Keratinocyte (primary cell): ENCODE data around the gene THBS1. TPM values are rescaled to one million over a fixed set of nuclear protein-coding genes. Genes with fewer than 3 reads are reported as not detected.
A peak's percentile ranks its signal among the peaks of the same experiment; 100 is the strongest.

Source experiments
- DNase-seq: peaks from one replicate; pipeline ENCODE4 v3.0.0-alpha.2; 2011; ENCODE audit warnings: low read depth, missing footprints, low spot score
- FAIRE-seq: peaks from 2 replicates; lab custom pipeline; 2011; peaks lifted over from hg19 to GRCh38; lab: Jason Lieb, UNC
- H2AFZ ChIP-seq: 2 replicates; pipeline ENCODE4 v1.6.0; 2012; ENCODE audit warnings: low read length, control low read depth, inconsistent platforms; ENCODE audit not compliant: control insufficient read depth
- H3K27ac ChIP-seq: 2 replicates; pipeline ENCODE4 v1.5.1; 2011; ENCODE audit warnings: low read length; ENCODE audit not compliant: control insufficient read depth, insufficient read depth
- H3K27me3 ChIP-seq: 3 replicates; pipeline ENCODE4 v1.6.0; 2011; ENCODE audit warnings: low read length; ENCODE audit not compliant: control insufficient read depth, insufficient read depth; ENCODE audit errors: extremely low read depth
- H3K36me3 ChIP-seq, 2 experiments: 2 replicates in 1 of 2; 3 replicates in 1 of 2; pipeline ENCODE4 v1.5.1; 2011; ENCODE audit warnings: low read length in 2 of 2, mild to moderate bottlenecking in 1 of 2; ENCODE audit not compliant: control insufficient read depth in 2 of 2, insufficient read depth in 2 of 2; ENCODE audit errors: extremely low read depth in 1 of 2
- H3K4me1 ChIP-seq: 3 replicates; pipeline ENCODE4 v1.5.1; 2011; ENCODE audit warnings: low read length; ENCODE audit not compliant: control insufficient read depth, insufficient read depth; ENCODE audit errors: extremely low read depth
- H3K4me2 ChIP-seq: 3 replicates; pipeline ENCODE4 v1.6.0; 2011; ENCODE audit warnings: low read depth, low read length; ENCODE audit not compliant: control insufficient read depth, insufficient read depth; ENCODE audit errors: extremely low read depth
- H3K4me3 ChIP-seq, 3 experiments: fragments of 200-600 bp in 1 of 3; sonication (generic) in 1 of 3; 2 replicates in 2 of 3; 3 replicates in 1 of 3; pipeline ENCODE4 v1.5.1; 2011 to 2016; ENCODE audit warnings: low read length in 3 of 3, mild to moderate bottlenecking in 3 of 3, control low read depth in 2 of 3, inconsistent platforms in 1 of 3, low read depth in 1 of 3, mixed read lengths in 1 of 3, mixed run types in 1 of 3, moderate library complexity in 1 of 3; ENCODE audit not compliant: control insufficient read depth in 2 of 3, insufficient read depth in 2 of 3; ENCODE audit errors: extremely low read depth in 1 of 3
- H3K79me2 ChIP-seq: 2 replicates; pipeline ENCODE4 v1.6.0; 2012; ENCODE audit warnings: low read length; ENCODE audit not compliant: control insufficient read depth, insufficient read depth
- H3K9ac ChIP-seq: 3 replicates; pipeline ENCODE4 v1.6.0; 2011; ENCODE audit warnings: low read length; ENCODE audit not compliant: control insufficient read depth, insufficient read depth; ENCODE audit errors: extremely low read depth
- H3K9me1 ChIP-seq: 3 replicates; pipeline ENCODE4 v1.6.0; 2011; ENCODE audit warnings: low read length; ENCODE audit not compliant: control insufficient read depth, insufficient read depth; ENCODE audit errors: extremely low read depth
- H3K9me3 ChIP-seq: 2 replicates; pipeline ENCODE4 v1.5.1; 2012; ENCODE audit warnings: low read depth, low read length; ENCODE audit not compliant: control insufficient read depth
- H4K20me1 ChIP-seq: 3 replicates; pipeline ENCODE4 v1.6.0; 2011; ENCODE audit warnings: low read length; ENCODE audit not compliant: control insufficient read depth, insufficient read depth; ENCODE audit errors: extremely low read depth
- CTCF ChIP-seq, 3 experiments: IDR thresholded peaks in 1 of 3; conservative IDR thresholded peaks in 1 of 3; optimal IDR thresholded peaks in 1 of 3; 2 replicates in 2 of 3; 3 replicates in 1 of 3; pipeline versions ENCODE3 to v1.5.1; 2011; ENCODE audit warnings: low read length in 3 of 3, mild to moderate bottlenecking in 3 of 3, moderate library complexity in 2 of 3, control low read depth in 1 of 3, inconsistent platforms in 1 of 3; ENCODE audit not compliant: insufficient read depth in 2 of 3; ENCODE audit errors: extremely low read depth in 1 of 3
- EZH2 ChIP-seq: IDR thresholded peaks from one replicate; pipeline ENCODE4 v1.6.1; 2012; ENCODE audit warnings: inconsistent platforms, mild to moderate bottlenecking, low read length, moderate library complexity
- dilution Hi-C: fragments of 300-500 bp; cut with MboI; formaldehyde crosslinking; loops from one replicate; pipeline ENCODE4 v1.7.0; 2020; ENCODE audit warnings: low sequenced_read_pairs; ENCODE audit not compliant: extremely low pct_ligation_motif_present
- polyA plus RNA-seq, 5 experiments: library from polyadenylated mRNA; depleted of rRNA in 3 of 5; stranded (reverse) in 3 of 5; stranded (forward) in 1 of 5; unstranded in 1 of 5; fragments of >200 nt; gene quantifications; 1 replicate in 1 of 5; 2 replicates in 3 of 5; 3 replicates in 1 of 5; pipeline versions ENCODE4 v1.2.1 to v1.2.3, GENCODE V29; 2011 to 2012; ENCODE audit warnings: missing spikeins in 2 of 5, low read depth in 1 of 5, low replicate concordance in 1 of 5

THBS1 gene
- polyA plus RNA-seq, 1 donor (not counting 4 experiments of a cell fraction or from before 2014, with no cell fraction given), result 789 TPM

- no peaks in the 10 kb centered on the region for H3K27me3 ChIP-seq
- H3K9me3 ChIP-seq, result no peaks in the 10 kb centered on the region
- no peak overlapping the region for H2AFZ ChIP-seq
- H3K9me1 ChIP-seq, result no peaks in the 10 kb centered on the region
- dilution Hi-C loops, result no loop called here
- H3K4me1 ChIP-seq, result peaks cover 28% of the 10 kb centered on the region
- peak overlapping the region; percentile 93 for H3K27ac ChIP-seq
- peaks cover 37% of the 10 kb centered on the region for H4K20me1 ChIP-seq
- FAIRE-seq, result no peak
- peak overlapping the region; percentile 60 to 82 (median 65) for H3K4me3 ChIP-seq
- DNase-seq, result peak; percentile 45
- peaks cover 18 to 30% of the 10 kb centered on the region in 2 experiments for H3K36me3 ChIP-seq
- TF ChIP-seq CTCF (optimal IDR thresholded peaks at IDR 0.05 in 1 of 3, IDR thresholded peaks at IDR 0.05 in 1 of 3, conservative IDR thresholded peaks at IDR 0.05 in 1 of 3; ENCODE audit: extremely low read depth in 1 of 3, insufficient read depth in 2 of 3, low read length in 3 of 3) (peak; percentile 77 to 93 (median 81)), EZH2 (no peak)
- H3K4me2 ChIP-seq, result peak overlapping the region; percentile 98
- H3K9ac ChIP-seq, result peak overlapping the region; percentile 82
- H3K79me2 ChIP-seq, result peaks cover 29% of the 10 kb centered on the region
Observed at GRCh38 chr15:39580117-39580484, 778 bp upstream of the THBS1 start.

GRCh38 chr15:39581242-39581792 is 438 bp downstream of the THBS1 start:
- no peak overlapping the region for H2AFZ ChIP-seq
- H3K9me3 ChIP-seq, result no peaks in the 10 kb centered on the region
- DNase-seq (no peak), FAIRE-seq (no peak)
- peaks cover 28% of the 10 kb centered on the region for H3K4me1 ChIP-seq
- peak overlapping the region; percentile 98 for H3K4me2 ChIP-seq
- TF ChIP-seq CTCF (optimal IDR thresholded peaks at IDR 0.05 in 1 of 3, IDR thresholded peaks at IDR 0.05 in 1 of 3, conservative IDR thresholded peaks at IDR 0.05 in 1 of 3; ENCODE audit: extremely low read depth in 1 of 3, insufficient read depth in 2 of 3, low read length in 3 of 3) (peak in 1 of 3 experiments; percentile 8), EZH2 (no peak)
- H3K79me2 ChIP-seq, result peaks cover 29% of the 10 kb centered on the region
- H3K9ac ChIP-seq, result peak overlapping the region; percentile 82
- H4K20me1 ChIP-seq, result peaks cover 40% of the 10 kb centered on the region
- H3K9me1 ChIP-seq, result no peaks in the 10 kb centered on the region
- peaks cover 22 to 43% of the 10 kb centered on the region in 2 experiments for H3K36me3 ChIP-seq
- H3K27ac ChIP-seq, result peak overlapping the region; percentile 70
- H3K4me3 ChIP-seq, result peak overlapping the region; percentile 60 to 82 (median 65)
- dilution Hi-C loops, result no loop called here
- H3K27me3 ChIP-seq, result no peaks in the 10 kb centered on the region
